Smooth muscle cell (in vitro differentiated cells): ENCODE results near the gene MRPS26. TPM values are rescaled to one million over a fixed set of nuclear protein-coding genes. Genes with fewer than 3 reads are reported as not detected.

Source experiments
- DNase-seq: peaks from one replicate; lab custom pipeline; 2025; ENCODE audit not compliant: unreplicated experiment; lab: John Stamatoyannopoulos, UW
- H2AFZ ChIP-seq: fragments of 200-600 bp; sonication (generic); 2 replicates; pipeline ENCODE4 v1.6.0; 2016; ENCODE audit warnings: antibody characterized with exemption, low read depth, mild to moderate bottlenecking
- H3F3A ChIP-seq: fragments of 200-600 bp; sonication (generic); 2 replicates; pipeline ENCODE4 v1.6.0; 2017; ENCODE audit warnings: antibody characterized with exemption, low read depth
- H3K27ac ChIP-seq: fragments of 200-600 bp; sonication (generic); 2 replicates; pipeline ENCODE4 v1.5.1; 2016; ENCODE audit warnings: low read depth, mild to moderate bottlenecking
- H3K27me3 ChIP-seq: fragments of 200-600 bp; sonication (generic); 2 replicates; pipeline ENCODE4 v1.6.1; 2016; ENCODE audit warnings: low read depth, mild to moderate bottlenecking
- H3K36me3 ChIP-seq: fragments of 200-600 bp; sonication (generic); 2 replicates; pipeline ENCODE4 v1.5.1; 2016; ENCODE audit warnings: low read depth
- H3K4me1 ChIP-seq: fragments of 200-600 bp; sonication (generic); 2 replicates; pipeline ENCODE4 v1.5.1; 2016; ENCODE audit warnings: low read depth
- H3K4me2 ChIP-seq: fragments of 200-600 bp; sonication (generic); 2 replicates; pipeline ENCODE4 v1.6.0; 2016; ENCODE audit warnings: mild to moderate bottlenecking
- H3K4me3 ChIP-seq: fragments of 200-600 bp; sonication (generic); 2 replicates; pipeline ENCODE4 v1.5.1; 2016; ENCODE audit warnings: mild to moderate bottlenecking
- H3K79me2 ChIP-seq: fragments of 200-600 bp; sonication (generic); 2 replicates; pipeline ENCODE4 v1.6.0; 2016; ENCODE audit warnings: low read depth, mild to moderate bottlenecking
- H3K9ac ChIP-seq: fragments of 200-600 bp; sonication (generic); 2 replicates; pipeline ENCODE4 v1.6.0; 2016; ENCODE audit warnings: low read depth
- H3K9me3 ChIP-seq: fragments of 200-600 bp; sonication (generic); replicated peaks from 2 replicates; pipeline ENCODE4 v1.5.1; 2016; ENCODE audit warnings: low read depth
- H4K20me1 ChIP-seq: fragments of 200-600 bp; sonication (generic); 2 replicates; pipeline ENCODE4 v1.6.0; 2016; ENCODE audit warnings: low read depth
- CTCF ChIP-seq: fragments of 200-600 bp; sonication (generic); IDR thresholded peaks from 2 replicates; pipeline ENCODE4 v1.5.1; 2017; ENCODE audit warnings: borderline replicate concordance, mild to moderate bottlenecking, antibody characterized with exemption; ENCODE audit not compliant: insufficient read depth, poor library complexity, severe bottlenecking
- WGBS: methylation state at CpG from one replicate; pipeline ENCODE4 v1.1.7; 2016; ENCODE audit warnings: low lambda C conversion rate; 5-methylcytosine and 5-hydroxymethylcytosine counted together
- polyA plus RNA-seq: library from polyadenylated mRNA; unstranded; fragments of >200 nt; fragmentation: Nextera tagmentation; extraction: Ambion mirVana; gene quantifications from 2 replicates; pipeline ENCODE4 v1.2.1, GENCODE V29; 2016
- total RNA-seq: library from RNA; depleted of rRNA; stranded (reverse); fragments of >200 nt; gene quantifications from 2 replicates; pipeline ENCODE4 v1.2.3, GENCODE V29; 2014

MRPS26 gene
- total and polyA plus RNA-seq, 2 experiments from 2014 or later = 18.3 to 62.9 TPM

- H3K4me1 ChIP-seq = no peaks in the 10 kb centered on the region
- no peak overlapping the region for H2AFZ ChIP-seq
- no peaks in the 10 kb centered on the region for H3F3A ChIP-seq
- DNase-seq = no peak
- 93% methylated on average over 8 of the region's 8 CpGs for WGBS
- no peaks in the 10 kb centered on the region for H4K20me1 ChIP-seq
- peak overlapping the region; percentile 81 for H3K27ac ChIP-seq
- peak overlapping the region; percentile 97 for H3K4me2 ChIP-seq
- peaks cover 13% of the 10 kb centered on the region for H3K79me2 ChIP-seq
- no peaks in the 10 kb centered on the region for H3K9me3 ChIP-seq
- H3K36me3 ChIP-seq = no peaks in the 10 kb centered on the region
- H3K9ac ChIP-seq = no peak overlapping the region
- H3K4me3 ChIP-seq = no peak overlapping the region
- no peak for TF ChIP-seq CTCF
- no peaks in the 10 kb centered on the region for H3K27me3 ChIP-seq
Measured at GRCh38 chr20:3044336-3044965, 1.4 kb upstream of the MRPS26 start.

GRCh38 chr20:3045042-3045815 lies 623 bp upstream of the MRPS26 start:
- no peaks in the 10 kb centered on the region for H3K4me1 ChIP-seq
- no peaks in the 10 kb centered on the region for H3K36me3 ChIP-seq
- H3F3A ChIP-seq = no peaks in the 10 kb centered on the region
- H2AFZ ChIP-seq = peak overlapping the region; percentile 49
- peak overlapping the region; percentile 78 for H3K9ac ChIP-seq
- no peaks in the 10 kb centered on the region for H3K27me3 ChIP-seq
- H3K79me2 ChIP-seq = peaks cover 13% of the 10 kb centered on the region
- peak overlapping the region; percentile 81 for H3K27ac ChIP-seq
- peak overlapping the region; percentile 98 for H3K4me3 ChIP-seq
- H3K9me3 ChIP-seq = no peaks in the 10 kb centered on the region
- no peak for TF ChIP-seq CTCF
- peak; percentile 95 for DNase-seq
- no peaks in the 10 kb centered on the region for H4K20me1 ChIP-seq
- 10% methylated on average over 10 of the region's 24 CpGs for WGBS
- peak overlapping the region; percentile 97 for H3K4me2 ChIP-seq

GRCh38 chr20:3046677-3047462 lies 1.0 kb downstream of the MRPS26 start:
- H3K4me1 ChIP-seq = no peaks in the 10 kb centered on the region
- H3K27me3 ChIP-seq = no peaks in the 10 kb centered on the region
- peaks cover 13% of the 10 kb centered on the region for H3K79me2 ChIP-seq
- peak overlapping the region; percentile 98 for H3K4me3 ChIP-seq
- H3K27ac ChIP-seq = no peak overlapping the region
- no peaks in the 10 kb centered on the region for H4K20me1 ChIP-seq
- peak overlapping the region; percentile 97 for H3K4me2 ChIP-seq
- no peak for TF ChIP-seq CTCF
- H3K9ac ChIP-seq = peak overlapping the region; percentile 78
- H3F3A ChIP-seq = no peaks in the 10 kb centered on the region
- H2AFZ ChIP-seq = no peak overlapping the region
- no peaks in the 10 kb centered on the region for H3K36me3 ChIP-seq
- no peaks in the 10 kb centered on the region for H3K9me3 ChIP-seq
- DNase-seq = no peak
- 41% methylated on average over 39 of the region's 39 CpGs for WGBS
